GM12878 (cell line): ENCODE data around the gene MTMR1. TPM values are rescaled to one million over a fixed set of nuclear protein-coding genes. Genes with fewer than 3 reads are reported as not detected.

Source experiments
- ATAC-seq: fragments of 200-7000 bp; cut with Tn5 transposase; 3 replicates; pipeline ENCODE4 v1.9.1; 2020; ENCODE audit warnings: mild to moderate bottlenecking, moderate library complexity
- BruUV-seq: library from RNA; stranded (reverse); fragments of 400-500 nt; replicated peaks from 2 replicates; lab custom pipeline; 2021; lab: Mats Ljungman, UMichigan
- CTCF ChIA-PET: fragments of 300-600 bp; sonication (Branson Sonifier 250); formaldehyde crosslinking; extraction: SDS; loops from one replicate; lab custom pipeline; 2021; ENCODE audit warnings: inconsistent platforms; lab: Yijun Ruan, JAX
- POLR2A ChIA-PET: fragments of 350-600 bp; formaldehyde crosslinking; extraction: SDS; loops from one replicate; lab custom pipeline; 2021; ENCODE audit warnings: inconsistent platforms; lab: Charles Lee
- RAD21 ChIA-PET: fragments of 300-600 bp; sonication (Branson Sonifier 250); formaldehyde crosslinking; loops from one replicate; lab custom pipeline; 2023; ENCODE audit warnings: antibody characterized with exemption; ENCODE audit not compliant: unreplicated experiment; lab: Charles Lee
- SMC1A ChIA-PET: fragments of 300-600 bp; sonication (Branson Sonifier 250); formaldehyde crosslinking; loops from one replicate; lab custom pipeline; 2023; ENCODE audit not compliant: unreplicated experiment, uncharacterized antibody; lab: Charles Lee
- DNase-seq: peaks from one replicate; pipeline ENCODE4 v3.0.0-alpha.2; 2011; ENCODE audit warnings: low read depth, low spot score
- FAIRE-seq: peaks from 3 replicates; lab custom pipeline; 2011; peaks lifted over from hg19 to GRCh38; lab: Jason Lieb, UNC
- H2AFZ ChIP-seq: 2 replicates; pipeline ENCODE4 v1.6.0; 2011; ENCODE audit warnings: low read depth, low read length, control low read depth; ENCODE audit not compliant: control insufficient read depth
- H3K27ac ChIP-seq: 2 replicates; pipeline ENCODE4 v1.5.1; 2011; ENCODE audit warnings: control low read depth; ENCODE audit not compliant: control insufficient read depth, insufficient read depth
- H3K27me3 ChIP-seq, 2 experiments: replicated peaks in 1 of 2; 2 replicates each; pipeline versions ENCODE4 v1.6.0 to v1.6.1; 2011; ENCODE audit warnings: low read length in 1 of 2; ENCODE audit not compliant: control insufficient read depth in 2 of 2, insufficient read depth in 2 of 2
- H3K36me3 ChIP-seq, 2 experiments: 2 replicates each; pipeline ENCODE4 v1.5.1; 2011; ENCODE audit warnings: low read length in 1 of 2; ENCODE audit not compliant: control insufficient read depth in 2 of 2, insufficient read depth in 2 of 2
- H3K4me1 ChIP-seq: 2 replicates; pipeline ENCODE4 v1.6.1; 2011; ENCODE audit warnings: mild to moderate bottlenecking, low read length, moderate library complexity, mixed read lengths; ENCODE audit not compliant: control insufficient read depth, insufficient read depth
- H3K4me2 ChIP-seq: 2 replicates; pipeline ENCODE4 v1.6.0; 2011; ENCODE audit warnings: control low read depth; ENCODE audit not compliant: control insufficient read depth, insufficient read depth
- H3K4me3 ChIP-seq: fragments of 200-600 bp; sonication (generic); 2 replicates; pipeline ENCODE4 v1.5.1; 2016
- H3K79me2 ChIP-seq: 2 replicates; pipeline ENCODE4 v1.6.0; 2011; ENCODE audit warnings: low read length; ENCODE audit not compliant: control insufficient read depth, insufficient read depth
- H3K9ac ChIP-seq: 2 replicates; pipeline ENCODE4 v1.8.0; 2011; ENCODE audit warnings: low read length, control low read depth, mixed read lengths; ENCODE audit not compliant: control insufficient read depth, insufficient read depth
- H3K9me3 ChIP-seq: replicated peaks from 3 replicates; pipeline ENCODE4 v1.5.1; 2011; ENCODE audit warnings: mild to moderate bottlenecking, low read length; ENCODE audit not compliant: control insufficient read depth, insufficient read depth
- H4K20me1 ChIP-seq: 2 replicates; pipeline ENCODE4 v1.6.0; 2011; ENCODE audit not compliant: control insufficient read depth, insufficient read depth
- BCLAF1 ChIP-seq: fragments of 450-650 bp; IDR thresholded peaks from 2 replicates; pipeline ENCODE4 v1.6.1; 2017; ENCODE audit warnings: antibody characterized with exemption, mild to moderate bottlenecking, moderate library complexity
- CBFB ChIP-seq: IDR thresholded peaks from 2 replicates; pipeline ENCODE4 v1.6.1; 2016; ENCODE audit warnings: antibody characterized with exemption, low read depth
- EP300 ChIP-seq, 2 experiments: fragments of 150-350 bp in 1 of 2; IDR thresholded peaks; 2 replicates each; pipeline ENCODE4 v1.6.1; 2011 to 2012; ENCODE audit warnings: low read depth in 2 of 2, low read length in 2 of 2, borderline replicate concordance in 1 of 2, improper control_type of control experiment in 1 of 2, inconsistent platforms in 1 of 2; ENCODE audit not compliant: control insufficient read depth in 1 of 2
- HCFC1 ChIP-seq: fragments of 150-350 bp; IDR thresholded peaks from 2 replicates; pipeline ENCODE4 v1.6.1; 2014; ENCODE audit warnings: low read length
- HDAC6 ChIP-seq: fragments of 200-600 bp; sonication (generic); IDR thresholded peaks from one replicate; pipeline ENCODE4 v1.8.0; 2017; ENCODE audit warnings: antibody characterized with exemption; ENCODE audit not compliant: unreplicated experiment
- HDGF ChIP-seq: fragments of 450-650 bp; IDR thresholded peaks from 2 replicates; pipeline ENCODE4 v1.6.1; 2016; ENCODE audit warnings: antibody characterized with exemption
- MXI1 ChIP-seq: fragments of 150-350 bp; IDR thresholded peaks from 2 replicates; pipeline ENCODE4 v1.6.1; 2011; ENCODE audit warnings: low read depth, mild to moderate bottlenecking, inconsistent platforms, low read length, improper control_type of control experiment
- NFIC ChIP-seq: IDR thresholded peaks from 2 replicates; pipeline ENCODE4 v1.6.1; 2012; ENCODE audit warnings: low read depth, mild to moderate bottlenecking, inconsistent platforms, low read length, moderate library complexity
- NR2C2 ChIP-seq: IDR thresholded peaks from 2 replicates; pipeline ENCODE4 v1.6.1; 2011; ENCODE audit warnings: borderline replicate concordance, low read depth; ENCODE audit not compliant: control insufficient read depth, insufficient read length
- SRF ChIP-seq, 2 experiments: IDR thresholded peaks; 2 replicates each; pipeline ENCODE4 v1.6.1; 2011; ENCODE audit warnings: low read depth in 2 of 2, low read length in 2 of 2, mild to moderate bottlenecking in 1 of 2, moderate library complexity in 1 of 2
- STAT3 ChIP-seq: IDR thresholded peaks from 2 replicates; pipeline ENCODE4 v1.6.1; 2011; ENCODE audit warnings: low read depth, low read length, improper control_type of control experiment
- TBL1XR1 ChIP-seq: IDR thresholded peaks from 2 replicates; pipeline ENCODE4 v1.6.1; 2012; ENCODE audit warnings: low read depth, low read length, improper control_type of control experiment
- TCF12 ChIP-seq: IDR thresholded peaks from 2 replicates; pipeline ENCODE4 v1.6.1; 2011; ENCODE audit warnings: low read depth, mild to moderate bottlenecking, low read length
- YBX1 ChIP-seq: fragments of 450-650 bp; IDR thresholded peaks from 2 replicates; pipeline ENCODE4 v1.6.1; 2016; ENCODE audit warnings: antibody characterized with exemption
- ZBTB11 ChIP-seq: fragments of 450-650 bp; formaldehyde crosslinking; IDR thresholded peaks from 2 replicates; pipeline ENCODE4 v1.5.0; 2022; ENCODE audit warnings: mild to moderate bottlenecking, missing genetic modification characterization
- ZNF207 ChIP-seq: fragments of 450-650 bp; IDR thresholded peaks from 2 replicates; pipeline ENCODE4 v1.6.1; 2014; ENCODE audit warnings: antibody characterized with exemption, mild to moderate bottlenecking, borderline replicate concordance
- WGBS: methylation state at CpG from one replicate; pipeline ENCODE4 v1.1.6; 2016; ENCODE audit warnings: low lambda C conversion rate; ENCODE audit not compliant: insufficient replicate concordance, insufficient coverage; ENCODE audit errors: missing lambda C conversion rate; 5-methylcytosine and 5-hydroxymethylcytosine counted together
- in situ Hi-C: fragments of 300-500 bp; cut with MboI; formaldehyde crosslinking; loops from 9 replicates; pipeline ENCODE4 v1.14.3; 2018; ENCODE audit warnings: mixed read lengths
- intact Hi-C: fragments of 100-400 bp; cut with micrococcal nuclease; formaldehyde crosslinking; loops from one replicate; pipeline ENCODE4 v1.14.2; 2022; ENCODE audit not compliant: unreplicated experiment
- polyA plus RNA-seq, 11 experiments: library from polyadenylated mRNA; depleted of rRNA in 4 of 11; unstranded in 6 of 11; stranded (reverse) in 5 of 11; fragments of >200 nt; fragmentation: Nextera tagmentation in 4 of 11; fragmentation: Illumina TruSeq in 1 of 11; extraction: Ambion mirVana in 4 of 11; extraction: Trizol in 1 of 11; gene quantifications; 1 replicate in 1 of 11; 2 replicates in 10 of 11; pipeline versions ENCODE4 v1.2.1 to v1.2.3, GENCODE V29; 2011 to 2016; ENCODE audit warnings: inconsistent platforms in 2 of 11, missing spikeins in 2 of 11, low read depth in 1 of 11
- total RNA-seq, 4 experiments: library from RNA; depleted of rRNA in 3 of 4; stranded (reverse); fragments of >200 nt in 3 of 4; fragmentation: Illumina TruSeq in 1 of 4; extraction: Trizol in 1 of 4; gene quantifications; 2 replicates each; pipeline versions ENCODE4 v1.2.1 to v1.2.3, GENCODE V29; 2013 to 2021

Gene MTMR1
- total and polyA plus RNA-seq, 10 of the 15 experiments (the other 5 are each of a cell fraction or from before 2014, with no cell fraction given), result 1.2 to 32.2 (median 22.9) TPM

GRCh38 chrX:150769408-150769807 lies 76.2 kb downstream of the MTMR1 start:
- no TSS peak for BruUV-seq
- ChIA-PET CTCF (interaction anchor here (0.5 to 8.1 kb wide), 2 partner anchors 17 to 312 kb away, joined by 3 to 95 read pairs; no protein-coding TSS in a partner anchor), SMC1A (interaction anchor here (5.1 kb wide), 1 partner anchor 313 kb away, joined by 40 read pairs; no protein-coding TSS in a partner anchor), POLR2A (no interaction called here), RAD21 (interaction anchor here (1.1 kb wide), 1 partner anchor 313 kb away, joined by 4 read pairs; no protein-coding TSS in a partner anchor)
- Histone ChIP-seq H3K36me3 (no peaks in the 10 kb centered on the region; a peak in 2 of 4 replicates), H2AFZ (no peak overlapping the region), H3K4me2 (no peak overlapping the region), H4K20me1 (no peaks in the 10 kb centered on the region; the same call in 1 of the 2 replicates), H3K27ac (no peak overlapping the region), H3K4me3 (no peak overlapping the region), H3K9me3 (no peaks in the 10 kb centered on the region), H3K4me1 (no peaks in the 10 kb centered on the region), H3K27me3 (no peaks in the 10 kb centered on the region), H3K79me2 (no peaks in the 10 kb centered on the region), H3K9ac (no peak overlapping the region)
- intact Hi-C loops (no loop called here), in situ Hi-C loops (loop anchor here (25.0 kb wide), 1 partner anchor 918 kb away; the partner anchor contains the start of gene PRRG3)
- no peak for DNase-seq
- ATAC-seq, result no peak
- no peak for FAIRE-seq
- 63% methylated on average over 13 of the region's 13 CpGs for WGBS
- no peak for TF ChIP-seq CBFB
- TF ChIP-seq NR2C2, result no peak
- no peak for TF ChIP-seq SRF (IDR thresholded peaks at IDR 0.05; ENCODE audit: low read depth in 2 of 2, low read length in 2 of 2)
- TF ChIP-seq HCFC1, result no peak
- TF ChIP-seq STAT3, result no peak
- TF ChIP-seq NFIC, result no peak
- TF ChIP-seq TCF12, result no peak
- no peak for TF ChIP-seq BCLAF1
- TF ChIP-seq HDGF, result no peak
- no peak for TF ChIP-seq EP300 (IDR thresholded peaks at IDR 0.05; ENCODE audit: borderline replicate concordance in 1 of 2, control insufficient read depth in 1 of 2, low read depth in 2 of 2, low read length in 2 of 2)
- no peak for TF ChIP-seq HDAC6
- TF ChIP-seq YBX1, result no peak
- TF ChIP-seq ZNF207, result no peak
- no peak for TF ChIP-seq ZBTB11 (CRISPR knock-in tag)
- TF ChIP-seq MXI1, result no peak
- TF ChIP-seq TBL1XR1, result no peak
